Measurements from ENCODE around the gene PKD1L1. TPM values are rescaled to one million over a fixed set of nuclear protein-coding genes. Genes with fewer than 3 reads are reported as not detected.
"Not testable (repeated sequence)": the region's sequence is repeated elsewhere in the genome, so short reads cannot be mapped to it uniquely, and the experiment has no call there.

Gene PKD1L1
- total RNA-seq, 2 donors from 2014 or later: 0.16 to 0.61 TPM

DNA sequence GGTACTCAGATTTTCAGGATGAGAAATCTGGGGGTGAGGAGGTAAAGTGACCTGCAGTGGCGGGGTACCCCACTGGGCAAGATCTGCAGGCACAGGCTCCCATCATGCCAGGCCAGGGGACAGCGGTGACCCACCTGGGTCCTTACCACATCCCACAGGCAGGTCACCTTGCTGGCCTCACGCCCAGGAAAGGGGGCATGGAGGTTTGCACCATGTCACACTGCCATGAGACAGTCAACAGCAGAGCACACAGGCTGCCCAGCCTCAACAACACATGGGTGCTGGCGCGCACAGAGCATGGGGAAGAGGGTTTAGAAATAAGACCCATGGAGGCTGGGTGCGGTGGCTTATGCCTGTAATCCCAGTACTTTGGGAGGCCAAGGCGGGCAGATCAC, 914 bp downstream of the PKD1L1 start:
- ATAC-seq (replicated peaks): no peak
- Mint-ChIP-seq H3K9me3 (no peaks in the 10 kb centered on the region), H3K36me3 (ENCODE audit: low read depth) (no peaks in the 10 kb centered on the region), H3K4me3 (no peak overlapping the region), H3K27ac (no peak overlapping the region), H3K4me1 (peaks cover 4% of the 10 kb centered on the region), H3K27me3 (no peaks in the 10 kb centered on the region)

DNA sequence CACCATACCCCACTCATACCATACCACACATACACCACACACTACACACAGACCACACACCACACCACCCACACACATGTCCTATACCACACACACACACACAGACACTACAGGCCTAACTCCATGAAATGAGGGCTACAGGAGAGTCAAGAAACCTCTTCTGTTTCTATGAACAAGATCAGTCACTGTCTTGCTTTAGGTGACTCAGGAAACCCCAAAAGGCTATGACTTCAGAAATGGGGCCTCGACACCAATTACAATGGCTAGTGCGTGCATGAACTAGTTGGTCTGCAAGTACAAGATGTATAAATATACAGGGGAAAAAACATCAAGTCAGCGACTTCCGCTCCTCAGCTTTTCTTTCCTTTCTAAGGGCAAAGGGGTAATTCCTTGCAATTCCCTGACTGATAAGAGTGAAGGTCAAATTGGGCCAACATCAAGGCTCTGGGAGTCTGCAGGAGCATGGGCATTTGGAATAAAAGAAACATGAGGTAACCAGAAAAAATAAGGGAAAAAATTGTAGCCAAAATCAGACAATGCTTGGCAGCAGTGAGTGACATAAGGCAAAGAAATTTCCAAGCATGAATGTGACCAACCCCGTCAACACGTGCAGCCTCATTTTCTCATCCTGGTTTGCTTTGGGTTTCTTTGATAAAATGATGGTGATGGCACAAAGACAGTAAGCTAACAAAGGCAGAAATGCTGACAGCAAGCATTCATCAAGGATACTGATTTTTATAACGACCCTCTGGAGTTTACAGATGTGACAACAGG, 1.5 kb downstream of the PKD1L1 start:
- no peaks in the 10 kb centered on the region for H3K27me3 Mint-ChIP-seq
- peak; percentile 73 for ATAC-seq (replicated peaks)
- H3K4me1 Mint-ChIP-seq: peaks cover 1% of the 10 kb centered on the region
- H3K4me3 Mint-ChIP-seq: no peak overlapping the region
- H3K36me3 Mint-ChIP-seq (ENCODE audit: low read depth): no peaks in the 10 kb centered on the region
- no peak overlapping the region for H3K27ac Mint-ChIP-seq
- H3K9me3 Mint-ChIP-seq: no peaks in the 10 kb centered on the region

DNA sequence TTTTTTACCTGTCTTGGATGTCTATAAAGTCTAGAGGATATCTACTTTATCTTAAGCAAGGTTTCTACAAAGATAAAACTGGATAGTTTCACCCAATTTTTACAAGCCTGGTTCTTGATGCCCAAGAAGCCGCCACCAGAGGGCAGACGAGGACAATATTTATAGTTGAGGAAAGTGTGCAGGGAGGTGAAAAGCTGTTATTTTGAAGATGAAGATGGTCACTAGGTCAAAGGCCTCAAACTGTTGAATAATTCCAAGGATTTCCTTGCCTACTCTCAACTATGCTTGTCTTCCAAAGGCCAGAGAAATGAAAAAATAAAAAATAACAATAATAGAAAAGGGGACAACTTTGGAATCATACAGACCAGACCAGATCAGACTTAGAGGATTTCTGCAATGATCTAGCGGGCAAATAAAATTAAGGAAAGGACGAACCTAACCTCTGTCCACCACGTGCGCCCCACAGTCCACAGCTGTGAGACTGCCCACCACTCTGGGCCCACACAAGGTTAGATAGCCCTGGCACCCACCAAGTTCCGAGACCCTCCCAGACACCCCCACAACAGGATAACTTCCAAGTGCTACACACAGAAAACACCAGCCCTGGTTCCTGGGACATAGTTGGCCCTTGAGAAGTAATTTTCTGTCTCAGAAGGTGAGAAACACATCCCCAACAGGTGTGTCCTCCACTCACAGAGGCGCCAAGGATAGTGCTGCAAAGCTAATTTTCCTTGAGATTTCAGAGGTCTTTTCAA, 2.8 kb downstream of the PKD1L1 start:
- ATAC-seq (replicated peaks): peak; percentile 56
- no peaks in the 10 kb centered on the region for H3K27me3 Mint-ChIP-seq
- no peak overlapping the region for H3K27ac Mint-ChIP-seq
- H3K4me3 Mint-ChIP-seq: no peak overlapping the region
- H3K4me1 Mint-ChIP-seq: no peaks in the 10 kb centered on the region
- H3K9me3 Mint-ChIP-seq: no peaks in the 10 kb centered on the region
- no peaks in the 10 kb centered on the region for H3K36me3 Mint-ChIP-seq (ENCODE audit: low read depth)

DNA sequence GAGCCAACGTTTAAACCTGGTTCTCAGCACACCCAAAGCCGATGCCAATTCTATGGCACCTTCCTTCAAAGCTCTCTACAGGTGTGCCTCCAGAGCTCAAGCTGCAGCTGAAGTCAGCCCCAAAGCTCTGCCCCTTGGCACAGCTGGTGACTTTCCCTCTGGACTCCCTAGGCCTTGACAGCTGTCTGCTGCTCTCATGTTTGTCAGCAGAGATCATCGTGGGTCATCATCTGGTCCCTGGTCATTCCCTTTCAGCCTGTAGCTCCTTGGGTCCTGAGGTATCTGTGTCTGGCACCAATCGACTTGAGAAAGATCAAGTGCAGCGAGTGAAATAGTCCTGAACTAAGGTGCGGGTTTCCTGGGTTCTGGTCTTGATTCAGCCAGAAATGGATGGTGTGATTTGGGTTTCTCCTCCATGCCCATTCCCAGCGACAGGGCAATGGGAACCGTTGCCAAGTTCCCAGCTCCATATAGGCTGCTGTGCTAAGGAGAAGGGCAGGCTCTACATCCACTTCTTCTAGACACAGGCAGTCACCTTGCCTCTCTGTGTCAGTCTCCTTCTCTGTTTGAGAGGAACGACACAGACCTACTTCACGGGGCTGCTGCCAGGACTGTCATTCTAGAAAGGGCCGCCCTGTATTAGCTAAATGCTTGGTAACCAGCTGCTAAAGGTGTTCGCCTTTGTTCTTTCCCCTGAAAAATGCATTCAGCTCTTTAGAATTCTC, 3.6 kb downstream of the PKD1L1 start:
- Mint-ChIP-seq H3K36me3 (ENCODE audit: low read depth) (no peaks in the 10 kb centered on the region), H3K9me3 (no peaks in the 10 kb centered on the region), H3K4me1 (no peaks in the 10 kb centered on the region), H3K27ac (no peak overlapping the region), H3K27me3 (no peaks in the 10 kb centered on the region), H3K4me3 (no peak overlapping the region)
- ATAC-seq (replicated peaks): no peak

DNA sequence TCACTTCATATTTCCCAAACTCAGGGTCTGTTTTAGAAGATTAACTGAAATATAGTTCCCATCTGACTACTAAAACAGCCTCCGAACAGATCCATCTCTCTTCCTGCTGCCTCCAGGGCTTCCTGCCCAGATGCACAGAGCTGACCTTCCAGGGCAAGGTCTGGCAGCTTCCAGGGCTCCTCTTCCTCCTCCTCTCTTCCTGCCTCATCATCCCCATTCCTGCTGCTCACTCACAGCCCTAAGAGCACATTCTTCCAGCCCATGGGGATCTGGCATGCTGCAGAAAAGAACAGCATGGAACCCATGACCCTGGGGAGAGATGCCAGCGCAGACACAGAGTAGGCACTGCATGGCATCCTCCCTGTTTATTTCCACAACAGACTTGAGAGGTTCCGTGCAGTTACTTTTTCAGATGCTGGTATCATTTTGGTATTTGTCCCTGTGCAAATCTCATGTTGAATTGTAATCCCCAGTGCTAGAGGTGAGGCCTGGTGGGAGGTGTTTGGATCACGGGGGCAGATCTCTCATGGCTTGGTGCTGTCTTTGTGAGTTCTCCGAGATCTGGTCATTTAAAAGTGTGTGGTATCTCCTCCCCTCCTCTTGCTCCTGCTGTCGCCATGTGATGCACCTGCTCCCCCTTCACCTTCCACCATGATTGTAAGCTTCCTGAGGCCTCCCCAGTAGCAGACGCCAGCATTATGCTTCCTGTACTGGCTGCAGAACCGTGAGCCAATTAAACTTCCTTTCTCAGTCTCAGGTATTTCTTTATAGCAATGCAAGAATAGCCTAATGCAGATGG, 4.4 kb downstream of the PKD1L1 start:
- no peak for ATAC-seq (replicated peaks)
- Mint-ChIP-seq H3K4me1 (no peaks in the 10 kb centered on the region), H3K9me3 (no peaks in the 10 kb centered on the region), H3K4me3 (no peak overlapping the region), H3K27ac (no peak overlapping the region), H3K27me3 (no peaks in the 10 kb centered on the region), H3K36me3 (ENCODE audit: low read depth) (no peaks in the 10 kb centered on the region)

DNA sequence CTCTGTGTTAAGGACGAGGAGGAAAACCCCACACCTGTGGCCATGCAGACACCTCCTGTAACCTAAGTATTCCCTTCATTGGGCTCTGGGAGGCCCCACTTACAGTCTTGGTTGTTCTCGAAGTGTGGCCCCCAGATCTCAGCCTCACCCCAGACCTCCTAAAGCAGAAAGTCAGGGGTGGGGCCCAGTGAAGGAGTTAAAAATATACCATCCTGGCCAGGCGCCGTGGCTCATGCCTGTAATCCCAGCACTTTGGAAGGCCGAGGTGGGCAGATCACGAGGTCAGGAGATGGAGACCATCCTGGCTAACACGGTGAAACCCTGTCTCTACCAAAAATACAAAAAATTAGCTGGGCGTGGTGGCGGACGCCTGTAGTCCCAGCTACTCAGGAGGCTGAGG, 5.6 kb downstream of the PKD1L1 start:
- H3K4me3 Mint-ChIP-seq: not testable (repeated sequence)

DNA sequence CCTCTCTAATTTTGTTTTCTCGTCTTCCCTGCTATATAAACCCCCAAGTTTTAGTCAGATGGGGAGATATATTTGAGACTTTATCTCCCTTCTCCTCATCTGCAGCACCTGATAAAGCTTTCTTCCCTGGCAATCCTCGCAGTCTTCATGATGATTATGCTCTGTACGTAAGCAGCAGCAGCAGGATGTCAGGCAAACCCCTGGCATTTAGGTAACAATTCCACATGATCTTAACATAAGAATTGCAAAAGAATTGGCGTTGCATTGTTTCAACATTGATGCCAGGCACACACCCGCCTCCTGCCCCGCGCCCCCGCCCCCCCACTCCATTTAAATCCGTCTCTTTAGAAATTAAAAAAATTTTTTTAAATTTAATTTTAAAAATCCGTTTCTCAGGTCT, 6.1 kb downstream of the PKD1L1 start:
- Mint-ChIP-seq H3K27me3 (no peaks in the 10 kb centered on the region), H3K36me3 (ENCODE audit: low read depth) (no peaks in the 10 kb centered on the region), H3K9me3 (no peaks in the 10 kb centered on the region), H3K27ac (no peak overlapping the region), H3K4me3 (no peak overlapping the region), H3K4me1 (peaks cover 5% of the 10 kb centered on the region)
- ATAC-seq (replicated peaks): no peak

More for the DNA sequence above, 5.6 kb downstream of the PKD1L1 start:
- not testable (repeated sequence) for H3K9me3 Mint-ChIP-seq; H3K27me3 Mint-ChIP-seq; H3K4me1 Mint-ChIP-seq; ATAC-seq (replicated peaks); H3K36me3 Mint-ChIP-seq (ENCODE audit: low read depth); H3K27ac Mint-ChIP-seq

DNA sequence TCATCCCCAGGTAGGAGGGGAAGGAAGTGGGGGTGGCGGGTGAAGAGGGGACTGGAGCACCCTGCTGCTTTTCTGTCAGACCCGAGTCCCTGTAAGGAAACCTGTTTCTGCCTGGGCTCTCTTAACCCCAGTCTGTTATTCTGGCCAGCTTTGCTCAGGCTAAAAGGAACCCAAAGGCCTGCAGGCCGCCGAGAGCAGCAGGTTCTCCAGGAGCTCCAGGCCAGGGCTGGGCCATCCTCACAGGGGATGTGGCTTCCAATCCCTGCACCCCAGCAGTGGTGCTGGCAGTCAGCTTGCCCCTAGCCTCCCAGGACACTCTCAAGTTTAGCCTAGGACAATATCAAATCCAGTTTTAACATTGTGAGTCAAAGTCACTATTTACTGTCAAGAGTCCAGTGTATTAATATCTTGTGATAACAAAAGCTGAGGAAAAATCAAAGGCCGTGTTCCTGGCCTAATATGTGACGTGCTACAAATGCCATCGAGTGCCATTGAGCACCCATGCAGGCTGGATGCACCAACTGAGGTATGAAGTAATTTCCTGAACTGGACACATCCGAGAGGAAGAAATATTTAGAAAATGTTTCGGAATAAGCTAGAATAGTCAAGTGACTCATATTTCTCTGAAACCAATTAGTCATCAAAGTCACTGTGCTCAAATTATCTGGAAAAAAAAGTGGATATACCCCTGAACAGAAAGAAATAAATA, 7.0 kb downstream of the PKD1L1 start:
- H3K9me3 Mint-ChIP-seq: no peaks in the 10 kb centered on the region
- no peaks in the 10 kb centered on the region for H3K36me3 Mint-ChIP-seq (ENCODE audit: low read depth)
- no peaks in the 10 kb centered on the region for H3K27me3 Mint-ChIP-seq
- H3K4me3 Mint-ChIP-seq: no peak overlapping the region
- H3K27ac Mint-ChIP-seq: no peak overlapping the region
- no peak for ATAC-seq (replicated peaks)
- H3K4me1 Mint-ChIP-seq: peaks cover 7% of the 10 kb centered on the region

DNA sequence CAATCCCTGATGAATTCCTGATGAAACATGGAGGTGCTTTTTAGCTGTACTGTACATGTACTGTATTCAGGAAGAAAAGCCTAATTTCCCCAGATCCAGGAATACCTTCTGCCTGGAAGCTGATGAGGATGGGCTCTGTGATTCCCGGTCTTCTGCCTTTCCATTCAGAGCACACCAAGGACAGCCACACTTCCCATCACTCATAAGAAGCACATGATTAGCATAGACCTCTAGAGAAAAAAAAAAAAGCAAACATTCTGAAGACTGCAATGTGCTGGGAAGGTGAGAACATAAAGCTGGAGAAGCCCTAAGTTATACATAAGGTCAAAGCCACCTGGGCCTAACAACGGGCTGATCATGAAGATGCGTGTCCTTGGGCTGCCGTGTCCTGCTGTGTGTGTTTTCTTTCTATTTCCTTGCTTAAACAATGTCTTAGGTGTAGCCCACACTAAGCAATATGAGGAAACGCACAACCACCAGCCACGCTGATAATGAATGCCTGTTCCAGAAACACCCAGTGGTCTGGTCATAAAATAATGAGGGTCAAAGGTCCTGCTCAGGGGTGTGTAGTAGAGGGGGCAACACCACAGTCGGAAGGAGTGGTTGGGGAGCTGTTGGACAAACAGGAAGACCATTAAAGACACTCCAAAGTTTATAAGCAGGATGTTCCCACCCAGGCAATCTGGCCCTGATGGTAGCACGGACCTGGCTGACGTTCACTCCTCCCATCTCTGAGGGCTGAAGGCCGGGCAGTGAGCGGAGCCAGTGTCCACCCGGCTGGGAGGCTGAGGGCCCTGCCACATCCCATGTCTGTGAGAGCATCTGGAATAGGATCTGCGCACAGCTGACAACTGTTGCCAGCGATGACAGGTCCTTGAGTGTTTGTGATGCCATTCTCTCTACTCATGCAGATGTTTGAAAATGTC, 7.9 kb downstream of the PKD1L1 start:
- Mint-ChIP-seq H3K9me3 (no peaks in the 10 kb centered on the region), H3K4me3 (no peak overlapping the region), H3K36me3 (ENCODE audit: low read depth) (no peaks in the 10 kb centered on the region), H3K27me3 (no peaks in the 10 kb centered on the region), H3K4me1 (peaks cover 7% of the 10 kb centered on the region), H3K27ac (no peak overlapping the region)
- ATAC-seq (replicated peaks): no peak

DNA sequence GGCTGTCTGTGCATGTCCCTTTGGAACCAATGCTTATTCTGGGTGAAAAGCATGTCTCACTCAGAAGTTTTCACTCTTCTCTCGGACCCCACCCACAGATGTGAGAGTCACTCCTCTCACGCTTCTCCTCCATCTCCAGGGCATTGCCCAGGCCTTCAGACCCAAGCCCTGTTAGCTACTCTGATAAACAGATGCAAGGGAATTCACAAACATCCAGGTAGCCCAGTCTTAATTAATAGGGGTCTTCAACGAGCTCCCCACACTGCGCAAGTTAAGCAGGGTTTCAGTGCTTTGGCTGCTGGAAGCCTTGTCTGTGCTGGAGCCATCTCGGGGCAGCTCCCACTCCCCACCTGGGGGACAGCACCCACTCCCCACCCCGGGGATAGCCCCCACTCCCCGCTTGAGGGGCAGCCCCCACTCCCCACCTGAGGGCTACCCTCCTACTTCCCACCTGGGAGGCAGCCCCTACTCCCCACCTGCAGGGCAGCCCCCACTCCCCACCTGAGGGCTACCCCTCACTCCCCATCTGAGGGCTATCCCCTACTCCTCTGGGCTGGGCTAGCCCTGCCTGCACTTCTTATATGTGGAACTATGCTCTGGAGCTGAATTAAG, 8.7 kb downstream of the PKD1L1 start:
- H3K4me1 Mint-ChIP-seq: peaks cover 7% of the 10 kb centered on the region
- H3K27me3 Mint-ChIP-seq: no peaks in the 10 kb centered on the region
- H3K36me3 Mint-ChIP-seq (ENCODE audit: low read depth): no peaks in the 10 kb centered on the region
- H3K4me3 Mint-ChIP-seq: no peak overlapping the region
- no peak overlapping the region for H3K27ac Mint-ChIP-seq
- H3K9me3 Mint-ChIP-seq: no peaks in the 10 kb centered on the region
- no peak for ATAC-seq (replicated peaks)

DNA sequence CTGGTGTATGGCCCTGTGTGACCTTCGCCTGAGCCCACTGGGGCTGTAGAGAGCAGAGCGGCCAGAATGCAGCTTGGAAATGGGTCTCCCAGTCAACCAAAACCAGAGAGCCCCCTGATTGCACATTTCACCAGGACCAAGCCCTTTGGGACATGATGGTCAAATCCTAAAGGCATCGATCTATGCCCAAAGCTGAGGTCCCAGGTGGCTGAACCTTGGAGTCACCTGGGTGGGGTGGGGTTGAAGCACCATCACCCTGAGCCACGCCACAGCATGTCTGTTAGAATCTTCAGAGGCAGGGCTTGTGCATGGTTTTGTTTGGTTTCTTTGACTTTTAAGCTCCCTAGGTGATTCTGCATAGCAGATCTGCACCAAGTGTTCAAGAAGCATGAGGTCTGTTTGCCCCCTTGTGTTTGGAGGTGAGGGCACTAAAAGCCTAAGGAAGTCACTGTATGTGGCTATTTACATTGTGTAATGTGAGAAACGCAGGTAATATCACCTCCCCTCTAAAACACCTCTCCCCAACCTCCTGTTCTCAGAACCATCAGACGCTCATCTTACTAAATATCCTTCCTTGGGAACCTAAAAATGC, 9.6 kb downstream of the PKD1L1 start:
- H3K4me1 Mint-ChIP-seq: peaks cover 7% of the 10 kb centered on the region

DNA sequence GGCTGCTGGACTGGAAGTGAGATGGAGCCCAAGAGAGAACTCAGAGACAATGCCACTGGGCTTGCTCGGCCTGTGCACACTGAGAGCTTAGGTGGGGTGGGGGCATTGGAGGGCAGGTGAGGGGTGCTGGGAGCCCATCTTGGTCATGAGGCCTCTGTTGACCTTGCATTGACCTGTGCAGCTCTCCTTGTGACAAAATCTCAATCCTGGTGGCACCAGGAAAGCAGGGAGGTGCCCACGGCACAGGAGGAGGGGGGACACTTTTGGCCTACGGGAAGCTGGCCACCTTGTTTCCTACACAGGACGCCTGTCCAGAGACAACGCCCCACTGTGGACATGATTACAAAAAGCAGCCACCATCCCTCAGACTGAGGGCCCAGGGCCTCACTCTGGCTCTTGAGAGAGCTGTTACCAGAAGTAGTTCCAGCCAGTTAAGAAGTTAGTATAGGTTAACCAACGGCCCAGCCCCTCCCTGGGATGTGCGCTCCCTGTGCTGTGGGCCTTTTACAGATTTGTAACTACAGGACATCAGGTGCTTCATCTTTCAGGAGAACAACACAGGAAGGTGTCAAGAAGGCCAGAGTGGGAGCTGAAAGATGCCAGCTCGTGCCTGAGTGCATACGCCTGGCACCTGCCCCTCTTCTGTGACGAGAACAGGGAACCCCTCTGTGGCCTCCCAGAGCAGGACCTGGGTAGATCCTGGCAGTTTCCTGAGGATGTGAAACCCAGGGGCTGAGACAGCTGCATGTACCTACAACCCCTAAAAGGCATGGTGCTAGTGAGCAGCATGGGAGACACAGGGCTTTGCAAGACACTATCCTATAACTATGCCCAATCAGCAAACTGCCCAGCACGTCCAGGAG, 10.3 kb downstream of the PKD1L1 start:
- no peak for ATAC-seq (replicated peaks)
- H3K4me3 Mint-ChIP-seq: peak overlapping the region; percentile 17

More for the DNA sequence above, 9.6 kb downstream of the PKD1L1 start:
- ATAC-seq (replicated peaks): no peak
- Mint-ChIP-seq H3K36me3 (ENCODE audit: low read depth) (no peaks in the 10 kb centered on the region), H3K9me3 (no peaks in the 10 kb centered on the region), H3K27ac (no peak overlapping the region), H3K27me3 (no peaks in the 10 kb centered on the region), H3K4me3 (no peak overlapping the region)

More for the DNA sequence above, 10.3 kb downstream of the PKD1L1 start:
- Mint-ChIP-seq H3K4me1 (peaks cover 7% of the 10 kb centered on the region), H3K27me3 (no peaks in the 10 kb centered on the region), H3K27ac (peak overlapping the region; percentile 62), H3K36me3 (ENCODE audit: low read depth) (no peaks in the 10 kb centered on the region), H3K9me3 (no peaks in the 10 kb centered on the region)
